Mammary epithelial cell (primary cell): ENCODE results near the gene LDLRAD4.

ENCODE experiments used
- CTCF ChIP-seq, 2 donors: IDR thresholded peaks in 1 of 2; conservative IDR thresholded peaks in 1 of 2; 2 replicates each; pipeline ENCODE4 v1.5.1; 2011 to 2012; ENCODE audit warnings: inconsistent platforms in 2 of 2, low read length in 2 of 2, mild to moderate bottlenecking in 2 of 2, control low read depth in 1 of 2, low read depth in 1 of 2; ENCODE audit not compliant: insufficient read depth in 1 of 2; ENCODE audit errors: extremely low read depth in 1 of 2
- EZH2 ChIP-seq: IDR thresholded peaks from 2 replicates; pipeline ENCODE4 v1.6.1; 2012; ENCODE audit warnings: low read length, inconsistent platforms, borderline replicate concordance

- TF ChIP-seq CTCF (conservative IDR thresholded peaks at IDR 0.05 in 1 of 2, IDR thresholded peaks at IDR 0.05 in 1 of 2; ENCODE audit: extremely low read depth in 1 of 2, insufficient read depth in 1 of 2, low read depth in 1 of 2, low read length in 2 of 2) (no peak), EZH2 (no peak)
These were observed 103.4 kb downstream of the LDLRAD4 start for GRCh38 chr18:13321923-13322322.
